ENCODE results near the gene LRCH2. TPM values are rescaled to one million over a fixed set of nuclear protein-coding genes. Genes with fewer than 3 reads are reported as not detected.
A peak's percentile ranks its signal among the peaks of the same experiment; 100 is the strongest.

LRCH2 gene
- total and polyA plus RNA-seq, 8 donors, result 4.4 to 17.9 (median 15.5) TPM

DNA sequence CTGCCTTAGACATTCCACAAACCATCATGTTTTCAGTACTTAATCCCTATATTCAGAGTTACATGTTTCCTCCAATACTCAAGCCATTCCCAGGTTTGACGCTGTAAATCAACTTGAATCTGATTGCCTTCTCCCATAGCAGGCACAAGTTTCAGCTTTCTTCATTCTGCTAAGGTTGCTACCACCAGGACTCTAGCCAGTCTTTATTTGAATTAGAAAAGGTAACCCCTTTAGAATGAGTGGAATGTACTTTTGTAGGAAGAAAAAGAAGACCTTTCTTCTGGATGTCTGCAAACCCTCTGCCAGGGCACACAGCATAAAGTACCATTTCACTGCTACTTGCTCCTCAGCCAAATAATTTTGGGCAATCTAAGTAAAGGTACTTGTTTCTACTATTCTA lies 55.4 kb downstream of the LRCH2 start:
- H3K27ac ChIP-seq, result no peak overlapping the region
- DNase-seq, result no peak
- H3K4me3 ChIP-seq, result no peak overlapping the region
- no peaks in the 10 kb centered on the region for H3K36me3 ChIP-seq
- no peak for ATAC-seq
- TF ChIP-seq, protein P1, sequence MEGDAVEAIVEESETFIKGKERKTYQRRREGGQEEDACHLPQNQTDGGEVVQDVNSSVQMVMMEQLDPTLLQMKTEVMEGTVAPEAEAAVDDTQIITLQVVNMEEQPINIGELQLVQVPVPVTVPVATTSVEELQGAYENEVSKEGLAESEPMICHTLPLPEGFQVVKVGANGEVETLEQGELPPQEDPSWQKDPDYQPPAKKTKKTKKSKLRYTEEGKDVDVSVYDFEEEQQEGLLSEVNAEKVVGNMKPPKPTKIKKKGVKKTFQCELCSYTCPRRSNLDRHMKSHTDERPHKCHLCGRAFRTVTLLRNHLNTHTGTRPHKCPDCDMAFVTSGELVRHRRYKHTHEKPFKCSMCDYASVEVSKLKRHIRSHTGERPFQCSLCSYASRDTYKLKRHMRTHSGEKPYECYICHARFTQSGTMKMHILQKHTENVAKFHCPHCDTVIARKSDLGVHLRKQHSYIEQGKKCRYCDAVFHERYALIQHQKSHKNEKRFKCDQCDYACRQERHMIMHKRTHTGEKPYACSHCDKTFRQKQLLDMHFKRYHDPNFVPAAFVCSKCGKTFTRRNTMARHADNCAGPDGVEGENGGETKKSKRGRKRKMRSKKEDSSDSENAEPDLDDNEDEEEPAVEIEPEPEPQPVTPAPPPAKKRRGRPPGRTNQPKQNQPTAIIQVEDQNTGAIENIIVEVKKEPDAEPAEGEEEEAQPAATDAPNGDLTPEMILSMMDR (IDR thresholded peaks at IDR 0.05), result no peak
- intact Hi-C loops (cut with DNase I), result no loop called here
- H3K9me3 ChIP-seq, result no peaks in the 10 kb centered on the region
- no peaks in the 10 kb centered on the region for H3K4me1 ChIP-seq
- peaks cover 0 to 8% of the 10 kb centered on the region in 2 donors for H3K27me3 ChIP-seq

- TF ChIP-seq, protein P1 (IDR thresholded peaks at IDR 0.05), result no peak
- DNase-seq (no peak), ATAC-seq (no peak)
- no peaks in the 10 kb centered on the region for H3K9me3 ChIP-seq
- no peaks in the 10 kb centered on the region for H3K36me3 ChIP-seq
- H3K4me1 ChIP-seq, result no peaks in the 10 kb centered on the region
- no peak overlapping the region for H3K27ac ChIP-seq
- H3K4me3 ChIP-seq, result no peak overlapping the region
- H3K27me3 ChIP-seq, result peaks cover 0 to 8% of the 10 kb centered on the region in 2 donors
- intact Hi-C loops (cut with DNase I), result no loop called here
Observed at GRCh38 chrX:115177932-115178331, 56.0 kb downstream of the LRCH2 start.

GRCh38 chrX:115174548-115174947 lies 59.3 kb downstream of the LRCH2 start:
- Histone ChIP-seq H3K27ac (no peak overlapping the region), H3K27me3 (peaks cover 0 to 7% of the 10 kb centered on the region in 2 donors), H3K4me1 (no peaks in the 10 kb centered on the region), H3K9me3 (no peaks in the 10 kb centered on the region), H3K4me3 (no peak overlapping the region), H3K36me3 (no peaks in the 10 kb centered on the region)
- DNase-seq (no peak), ATAC-seq (no peak)
- TF ChIP-seq, protein P1 (IDR thresholded peaks at IDR 0.05), result no peak
- intact Hi-C loops (cut with DNase I), result no loop called here

- Histone ChIP-seq H3K9me3 (no peaks in the 10 kb centered on the region), H3K36me3 (no peaks in the 10 kb centered on the region), H3K4me1 (no peaks in the 10 kb centered on the region), H3K27ac (no peak overlapping the region), H3K4me3 (no peak overlapping the region), H3K27me3 (peaks cover 0 to 2% of the 10 kb centered on the region in 2 donors)
- DNase-seq (no peak), ATAC-seq (no peak)
- intact Hi-C loops (cut with DNase I), result no loop called here
- TF ChIP-seq, protein P1 (IDR thresholded peaks at IDR 0.05), result no peak
Observed at GRCh38 chrX:115173181-115173580, 60.7 kb downstream of the LRCH2 start.

GRCh38 chrX:115147220-115147619 lies 86.7 kb downstream of the LRCH2 start:
- Histone ChIP-seq H3K4me1 (no peaks in the 10 kb centered on the region), H3K4me3 (no peak overlapping the region), H3K36me3 (no peaks in the 10 kb centered on the region), H3K9me3 (no peaks in the 10 kb centered on the region), H3K27ac (no peak overlapping the region), H3K27me3 (no peaks in the 10 kb centered on the region)
- DNase-seq (peak in 1 of 4 donors; percentile 4), ATAC-seq (peak; percentile 61)
- TF ChIP-seq, protein P1 (IDR thresholded peaks at IDR 0.05), result peak; percentile 24 to 36
- intact Hi-C loops (cut with DNase I), result no loop called here

All from left lung (tissue), 10 donors.